GM21529 (cell line): ENCODE measurements around the gene SELENOS.

Experiments used
- ATAC-seq: cut with Tn5 transposase; IDR thresholded peaks from one replicate; pipeline ENCODE4 v1.9.1; 2021; ENCODE audit not compliant: unreplicated experiment

SELENOS gene

GRCh38 chr15:101277943-101278564 is 769 bp upstream of the SELENOS start:
- no peak for ATAC-seq

GRCh38 chr15:101276501-101277037 is 716 bp downstream of the SELENOS start:
- ATAC-seq = peak; percentile 43

DNA sequence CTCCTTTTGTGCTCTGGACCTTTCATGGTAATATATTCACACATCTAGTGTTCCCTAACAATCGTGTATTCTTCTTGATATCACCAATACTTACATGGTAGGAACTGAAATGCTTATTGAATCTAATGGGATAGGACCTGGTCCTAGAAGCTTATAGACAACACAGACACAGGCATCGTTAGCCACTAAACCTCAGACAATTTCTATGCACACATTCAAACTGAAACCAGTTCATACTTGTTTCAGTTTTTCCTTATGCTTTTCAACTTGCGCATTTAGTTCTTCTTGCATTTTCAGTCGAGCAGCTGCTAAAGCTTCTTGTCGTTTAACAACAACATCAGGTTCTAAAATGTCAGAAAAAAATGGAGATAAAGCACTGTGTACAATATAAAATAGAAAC is 2.3 kb downstream of the SELENOS start:
- peak; percentile 36 for ATAC-seq

GRCh38 chr15:101273534-101273933 is 3.8 kb downstream of the SELENOS start:
- no peak for ATAC-seq

DNA sequence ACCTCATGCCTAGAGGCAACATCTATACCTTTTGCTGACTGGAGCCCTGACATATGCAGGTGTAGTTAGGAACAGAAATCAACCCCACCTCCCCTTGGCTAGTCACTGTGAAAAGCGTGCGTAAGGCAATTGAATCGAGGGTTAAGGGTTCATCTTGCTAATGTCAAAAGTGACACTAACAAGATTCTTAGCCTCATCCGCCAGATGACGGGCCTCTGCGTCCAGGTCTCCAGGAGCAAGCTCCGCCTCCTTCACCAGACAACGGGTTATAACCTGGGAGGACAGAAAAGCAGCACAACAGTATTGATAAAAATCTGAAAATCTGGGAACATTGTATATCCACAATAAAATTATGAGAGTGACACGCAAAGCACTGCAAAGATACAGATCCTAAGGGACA is 4.7 kb downstream of the SELENOS start:
- ATAC-seq = no peak

DNA sequence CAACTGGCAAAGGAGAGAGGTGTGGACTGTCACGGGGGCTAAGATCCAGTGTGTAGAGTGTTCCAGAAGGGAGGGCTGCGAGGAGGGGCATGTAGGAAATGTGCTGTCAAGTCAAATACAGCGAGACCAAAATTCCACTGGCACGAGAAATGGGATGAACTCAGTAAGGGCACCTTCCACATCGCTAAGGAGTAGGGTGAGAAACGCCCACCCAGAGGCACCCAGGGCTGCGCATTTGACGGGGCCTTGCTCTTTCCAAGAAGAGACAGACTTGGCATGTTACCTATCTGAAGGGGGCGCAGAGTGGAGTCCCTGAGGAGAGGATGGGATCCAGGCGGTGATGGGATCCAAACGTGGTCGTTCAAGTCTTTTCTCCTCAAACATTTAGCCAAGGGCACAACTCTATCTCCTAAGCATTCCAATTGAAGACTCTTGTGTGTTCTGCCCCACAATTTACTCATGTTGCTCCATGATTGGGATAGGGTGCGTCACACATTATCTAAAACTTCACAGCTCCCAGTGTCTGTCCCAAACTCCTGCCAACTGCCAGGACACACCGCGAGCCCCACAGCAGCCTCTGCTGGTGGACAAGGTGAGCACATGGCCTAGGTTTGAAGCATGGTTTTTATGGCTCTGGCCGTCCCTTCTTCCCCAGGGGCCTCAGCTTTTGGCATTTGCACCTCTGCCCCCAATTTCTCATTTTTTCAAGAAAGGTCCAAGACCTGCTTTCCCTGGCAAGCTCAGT is 7.6 kb downstream of the SELENOS start:
- no peak for ATAC-seq

DNA sequence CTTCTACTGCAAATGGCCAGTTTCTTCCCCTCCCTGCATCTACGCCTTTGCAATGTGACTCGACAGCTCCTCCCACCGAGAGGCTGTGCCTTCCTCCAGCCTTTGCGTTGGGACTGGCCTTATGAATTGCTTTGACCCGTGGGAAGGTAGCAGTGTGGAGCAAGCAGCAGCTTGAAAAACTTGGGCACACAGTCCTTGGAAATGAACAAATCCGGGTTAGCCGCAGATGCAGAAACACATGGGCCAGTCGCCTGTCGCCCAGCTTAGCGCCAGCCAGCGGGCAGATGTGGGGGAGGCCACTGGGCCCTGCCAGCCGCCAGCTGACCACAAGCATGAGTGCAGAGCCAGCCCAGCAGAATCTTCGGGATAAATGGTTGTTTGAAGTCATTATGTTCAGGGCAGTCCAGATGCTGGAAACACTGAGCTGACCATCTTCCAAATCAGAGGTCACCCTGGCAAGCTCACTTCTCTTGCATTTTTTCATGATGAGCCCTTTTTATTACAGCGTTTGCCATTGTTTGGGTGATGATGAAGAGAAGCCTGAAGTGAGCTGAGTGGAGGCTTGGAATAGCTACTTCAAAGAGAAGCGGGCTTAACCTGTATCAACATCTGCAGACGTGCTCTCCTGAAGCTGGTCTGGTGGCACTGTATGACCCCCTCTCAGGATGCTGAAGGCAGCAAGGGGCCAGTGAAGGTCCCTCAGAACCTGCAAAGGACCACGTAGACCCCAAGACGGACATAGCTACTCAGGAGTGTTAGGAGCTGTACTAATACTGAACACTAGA is 9.8 kb downstream of the SELENOS start:
- no peak for ATAC-seq

DNA sequence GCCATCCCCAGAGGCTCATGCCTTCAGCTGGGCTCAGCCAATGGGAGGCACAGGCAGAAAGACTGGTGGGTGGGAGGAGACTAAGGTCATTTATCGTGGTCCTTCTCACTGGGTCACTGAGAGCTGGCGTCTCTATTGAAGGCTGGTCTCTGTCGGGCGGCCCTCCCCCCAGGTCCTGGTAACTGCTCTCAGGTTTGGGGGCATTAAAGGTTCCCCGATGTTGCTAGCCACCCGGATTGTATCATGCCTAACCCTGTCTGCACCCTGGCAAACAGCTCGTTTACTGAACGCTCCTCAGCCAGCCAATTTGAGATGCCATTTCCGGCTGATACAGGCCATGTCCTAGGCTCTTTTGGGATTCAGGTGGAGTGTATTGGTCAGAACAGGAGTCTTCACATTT is 10.5 kb downstream of the SELENOS start:
- ATAC-seq = no peak

- ATAC-seq = no peak
Measured at GRCh38 chr15:101266034-101266433, 11.3 kb downstream of the SELENOS start.

- ATAC-seq = no peak
Measured at GRCh38 chr15:101264911-101265641, 12.2 kb downstream of the SELENOS start.

DNA sequence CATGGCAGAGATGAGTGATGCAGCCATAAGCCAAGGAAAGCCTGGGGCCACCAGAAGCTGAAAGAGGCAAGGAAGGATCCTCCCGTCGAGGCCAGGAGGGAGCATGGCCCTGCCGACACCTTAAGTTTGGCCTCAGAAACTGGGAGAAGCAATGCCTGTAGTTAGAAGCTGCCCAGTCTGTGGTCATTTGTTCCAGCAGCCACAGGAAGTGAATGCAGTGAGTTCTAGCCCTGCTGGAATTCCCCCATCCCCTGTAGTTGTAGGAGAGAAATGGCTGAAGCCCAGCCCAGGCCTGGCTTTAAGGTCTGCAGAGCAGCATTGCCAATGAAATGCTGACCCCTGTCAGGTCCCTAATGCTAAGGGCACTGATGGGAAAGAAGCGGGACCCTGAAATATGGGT is 13.3 kb downstream of the SELENOS start:
- ATAC-seq = no peak

GRCh38 chr15:101262551-101262950 is 14.7 kb downstream of the SELENOS start:
- ATAC-seq = no peak

DNA sequence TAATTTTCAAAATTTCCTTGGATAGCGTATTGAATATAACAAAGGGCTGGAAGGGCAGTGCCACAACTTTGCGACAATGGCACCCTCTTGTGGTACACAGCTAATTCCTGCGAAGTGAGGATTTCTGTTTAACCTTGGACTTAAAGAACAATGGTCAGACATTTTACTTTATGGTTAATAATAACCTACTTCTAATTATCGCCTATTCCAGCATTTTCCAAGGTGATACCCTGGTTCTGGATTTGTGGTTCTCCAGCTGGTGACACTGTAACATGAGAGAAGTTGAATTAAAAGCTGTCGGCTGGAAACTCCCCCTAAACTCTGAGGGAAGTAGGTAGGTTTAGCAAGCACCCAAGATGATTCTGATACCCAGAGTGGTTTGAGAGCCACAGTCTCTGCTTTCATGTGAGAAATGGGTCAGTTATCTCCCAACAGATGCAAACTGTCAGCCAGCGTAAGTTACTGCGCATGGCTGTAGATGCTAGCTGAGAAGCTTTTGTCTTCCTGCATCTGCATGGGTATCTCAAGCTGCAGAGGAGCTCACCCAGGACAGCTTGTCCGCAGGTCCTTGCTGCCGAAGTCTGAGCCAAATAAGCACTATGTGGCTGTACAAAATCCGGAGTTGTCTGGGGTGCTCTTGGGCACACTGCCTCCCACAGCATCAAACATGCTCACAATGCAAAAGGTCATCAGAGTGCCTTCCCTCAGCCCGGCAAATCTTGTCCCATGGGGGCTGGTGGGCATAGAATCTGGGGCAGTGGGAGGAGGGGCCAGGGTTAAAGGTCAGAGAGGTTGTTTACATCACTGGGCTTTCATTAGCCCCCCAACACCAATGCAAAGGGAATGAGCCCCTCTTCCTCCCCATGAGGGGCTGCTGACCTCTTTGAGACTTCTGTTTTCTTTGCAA is 18.8 kb downstream of the SELENOS start:
- no peak for ATAC-seq

GRCh38 chr15:101256757-101257156 is 20.5 kb downstream of the SELENOS start:
- ATAC-seq = no peak

DNA sequence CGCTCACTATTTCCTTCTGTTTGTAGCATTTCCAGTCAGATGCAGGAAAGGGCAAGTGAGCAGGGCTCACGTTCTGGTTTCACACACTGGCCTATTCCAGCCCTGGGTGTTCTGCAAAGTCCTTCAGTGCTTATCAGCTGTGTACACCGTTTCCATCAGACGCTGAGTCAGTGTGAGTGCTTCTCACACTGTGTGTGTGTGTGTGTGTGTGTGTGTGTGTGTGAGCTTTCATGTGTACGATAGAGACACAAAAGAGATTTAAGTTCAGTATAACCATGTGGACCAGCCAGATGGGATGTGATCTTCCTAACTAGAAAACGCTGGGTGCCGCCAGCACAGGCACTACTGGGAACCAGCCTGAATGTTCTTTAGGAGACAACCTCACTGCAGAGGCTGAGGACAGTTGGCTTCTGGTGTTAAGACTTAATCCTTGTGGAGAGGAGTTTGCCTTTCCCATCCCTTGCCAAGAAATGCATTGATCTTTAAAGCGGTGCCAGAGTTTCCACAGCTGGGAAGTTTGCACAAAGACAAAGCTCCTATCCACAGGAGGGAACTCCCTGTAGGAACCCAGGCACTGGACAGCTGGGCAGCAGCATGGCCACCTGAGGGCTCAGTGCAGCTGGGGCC is 21.6 kb downstream of the SELENOS start:
- ATAC-seq = no peak

DNA sequence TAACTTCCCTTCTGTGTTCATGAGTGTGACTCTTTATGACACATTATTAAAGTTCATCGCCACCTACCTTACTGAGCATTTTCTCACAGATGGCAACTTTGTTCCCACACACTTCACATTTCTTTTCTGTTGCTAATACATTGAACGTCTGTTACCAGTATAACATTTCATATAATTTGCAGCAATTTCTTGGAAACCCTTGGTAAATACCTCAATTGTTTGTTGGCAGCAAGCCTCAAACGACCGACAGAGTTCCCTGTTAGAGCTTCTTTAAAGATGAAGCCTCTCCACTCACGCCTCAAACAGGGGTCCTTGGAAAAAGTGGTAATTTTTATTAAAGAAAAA is 22.3 kb downstream of the SELENOS start:
- ATAC-seq = no peak

DNA sequence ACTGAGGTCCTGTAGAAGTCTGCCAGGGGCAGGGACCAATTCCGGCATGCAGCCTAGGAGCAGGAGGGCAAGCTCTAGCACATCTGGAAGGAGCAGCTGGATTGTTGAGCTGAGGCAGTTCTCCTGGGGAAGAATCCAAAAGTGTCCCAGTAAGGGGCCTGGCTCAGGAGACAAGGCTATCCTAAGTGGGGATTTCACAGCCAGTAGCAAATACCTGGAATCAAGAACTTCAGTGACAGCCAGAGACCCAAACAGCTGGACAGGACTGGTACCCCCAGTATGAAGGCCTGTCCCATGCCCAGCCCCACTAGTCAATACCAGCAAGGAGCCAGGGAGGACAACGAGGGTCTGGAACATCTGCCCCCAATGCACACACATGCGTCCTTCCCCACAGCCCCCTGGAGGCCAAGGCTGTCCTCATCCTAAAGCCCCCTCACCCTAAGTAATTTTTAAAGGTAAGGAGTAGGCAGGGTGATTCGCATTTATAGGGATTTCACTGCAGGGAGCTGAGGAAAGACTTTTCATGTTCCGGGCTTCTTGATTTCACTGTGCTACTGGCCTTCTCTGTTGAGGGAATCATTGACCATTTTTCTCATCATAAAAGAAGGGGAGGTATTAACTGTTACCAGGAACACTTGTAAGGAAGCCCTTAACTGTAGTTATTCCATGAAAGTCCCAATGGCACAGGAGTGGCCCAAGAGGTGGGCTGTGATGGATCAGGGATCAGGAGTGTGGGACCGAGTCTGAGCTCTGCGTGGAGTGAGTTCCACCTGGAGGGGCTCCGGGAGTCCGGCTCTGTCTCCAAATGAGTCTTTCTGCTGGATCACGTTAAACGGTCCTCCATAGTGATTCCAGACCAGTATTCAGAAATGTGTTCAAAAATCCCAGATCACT is 22.9 kb downstream of the SELENOS start:
- ATAC-seq = no peak

GRCh38 chr15:101252836-101253235 is 24.4 kb downstream of the SELENOS start:
- ATAC-seq = peak; percentile 15
